ENCODE results near the gene NXPE2. TPM values are rescaled to one million over a fixed set of nuclear protein-coding genes. Genes with fewer than 3 reads are reported as not detected.

NXPE2 gene
- polyA plus RNA-seq, 3 donors, result not detected

DNA sequence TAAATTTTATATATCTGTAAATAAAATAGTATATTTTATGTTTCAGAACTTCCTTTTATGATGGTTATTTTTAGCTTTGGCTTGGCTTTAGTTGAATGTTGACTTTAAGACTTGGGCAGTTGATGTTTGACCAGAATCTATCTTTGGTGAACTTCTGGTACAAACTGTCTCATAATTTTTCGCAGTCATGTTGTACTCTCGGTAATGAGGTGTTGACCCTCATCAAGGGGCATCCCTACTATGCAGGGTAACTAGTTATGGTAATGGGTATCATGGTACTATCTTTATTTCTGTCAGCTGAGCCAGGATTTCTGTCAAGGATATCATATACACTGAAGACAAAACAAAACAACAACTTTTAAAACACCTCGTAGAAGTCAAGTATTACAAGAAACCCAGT lies 67.7 kb downstream of the NXPE2 start:
- DNase-seq, result no peak
- Histone ChIP-seq H4K20me1 (ENCODE audit: insufficient read depth, low read length) (no peaks in the 10 kb centered on the region), H3K79me2 (ENCODE audit: insufficient read depth, low read length) (no peaks in the 10 kb centered on the region), H3K9me3 (replicated peaks in 1 of 2; ENCODE audit: control insufficient read depth in 1 of 2, insufficient read depth in 1 of 2, low read length in 2 of 2) (no peaks in the 10 kb centered on the region), H2AFZ (ENCODE audit: insufficient read depth, low read depth, low read length, poor library complexity, severe bottlenecking) (no peak overlapping the region), H3K4me3 (replicated peaks in 1 of 3; ENCODE audit: low read depth in 2 of 3, low read length in 3 of 3) (no peak overlapping the region), H3K36me3 (replicated peaks in 1 of 2; ENCODE audit: control insufficient read depth in 1 of 2, insufficient read depth in 2 of 2, low read length in 2 of 2) (no peaks in the 10 kb centered on the region), H3K9ac (ENCODE audit: insufficient read depth, low read length, poor library complexity, severe bottlenecking) (no peak overlapping the region), H3K4me2 (replicated peaks; ENCODE audit: extremely low read depth, low read length, poor library complexity, severe bottlenecking) (no peak overlapping the region), H3K27me3 (ENCODE audit: control insufficient read depth in 2 of 2, insufficient read depth in 2 of 2, low read length in 2 of 2) (no peaks in the 10 kb centered on the region), H3K27ac (ENCODE audit: low read depth in 1 of 2, low read length in 2 of 2) (no peak overlapping the region), H3K4me1 (ENCODE audit: control insufficient read depth in 1 of 2, insufficient read depth in 2 of 2, low read length in 2 of 2) (no peaks in the 10 kb centered on the region)
- TF ChIP-seq, protein P1, sequence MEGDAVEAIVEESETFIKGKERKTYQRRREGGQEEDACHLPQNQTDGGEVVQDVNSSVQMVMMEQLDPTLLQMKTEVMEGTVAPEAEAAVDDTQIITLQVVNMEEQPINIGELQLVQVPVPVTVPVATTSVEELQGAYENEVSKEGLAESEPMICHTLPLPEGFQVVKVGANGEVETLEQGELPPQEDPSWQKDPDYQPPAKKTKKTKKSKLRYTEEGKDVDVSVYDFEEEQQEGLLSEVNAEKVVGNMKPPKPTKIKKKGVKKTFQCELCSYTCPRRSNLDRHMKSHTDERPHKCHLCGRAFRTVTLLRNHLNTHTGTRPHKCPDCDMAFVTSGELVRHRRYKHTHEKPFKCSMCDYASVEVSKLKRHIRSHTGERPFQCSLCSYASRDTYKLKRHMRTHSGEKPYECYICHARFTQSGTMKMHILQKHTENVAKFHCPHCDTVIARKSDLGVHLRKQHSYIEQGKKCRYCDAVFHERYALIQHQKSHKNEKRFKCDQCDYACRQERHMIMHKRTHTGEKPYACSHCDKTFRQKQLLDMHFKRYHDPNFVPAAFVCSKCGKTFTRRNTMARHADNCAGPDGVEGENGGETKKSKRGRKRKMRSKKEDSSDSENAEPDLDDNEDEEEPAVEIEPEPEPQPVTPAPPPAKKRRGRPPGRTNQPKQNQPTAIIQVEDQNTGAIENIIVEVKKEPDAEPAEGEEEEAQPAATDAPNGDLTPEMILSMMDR (IDR thresholded peaks at IDR 0.05), result no peak
- peaks cover 0 to 4% (median 0%) of the 10 kb centered on the region in 7 donors for H3K9me3 Mint-ChIP-seq
- H3K27ac Mint-ChIP-seq, result no peak overlapping the region
- intact Hi-C loops (cut with micrococcal nuclease), result no loop called here
- peaks cover 0 to 2% (median 2%) of the 10 kb centered on the region in 3 donors for H3K27me3 Mint-ChIP-seq (ENCODE audit: low read depth in 3 of 3)
- no peak overlapping the region for H3K4me3 Mint-ChIP-seq
- no peaks in the 10 kb centered on the region for H3K36me3 Mint-ChIP-seq
- H3K4me1 Mint-ChIP-seq, result no peaks in the 10 kb centered on the region
- no CpG with 5 or more reads among the region's 3 CpGs for WGBS (ENCODE audit: insufficient coverage)

Other genes with a start within 250 kb of the NXPE2 start
- 10 to 100 TPM; 18.0 to 22.5 (median 22.2) TPM for gene REXO2, start 239.1 kb upstream of the NXPE2 start, polyA plus RNA-seq
- gene NXPE1, start 118.6 kb upstream of the NXPE2 start, polyA plus RNA-seq, result not detected
- gene NXPE4, start 82.7 kb upstream of the NXPE2 start, polyA plus RNA-seq, result not detected